ENCODE results near the gene GSTM3.
"Not testable (repeated sequence)": the region's sequence is repeated elsewhere in the genome, so short reads cannot be mapped to it uniquely, and the experiment has no call there.

GSTM3 gene

GRCh38 chr1:109771712-109772657 is 31.1 kb upstream of the GSTM3 start:
- H3K4me3 ChIP-seq (ENCODE audit: control insufficient read depth, low read depth, low read length), result no peak overlapping the region
- TF ChIP-seq CTCF (IDR thresholded peaks at IDR 0.05; ENCODE audit: control insufficient read depth, insufficient read depth, low read depth, low read length, missing control alignments), result no peak
- DNase-seq (ENCODE audit: low read depth), result no peak

- TF ChIP-seq CTCF (IDR thresholded peaks at IDR 0.05; ENCODE audit: control insufficient read depth, insufficient read depth, low read depth, low read length, missing control alignments), result no peak
- H3K4me3 ChIP-seq (ENCODE audit: control insufficient read depth, low read depth, low read length), result no peak overlapping the region
- DNase-seq (ENCODE audit: low read depth), result no peak
Observed at GRCh38 chr1:109770331-109771095, 29.7 kb upstream of the GSTM3 start.

DNA sequence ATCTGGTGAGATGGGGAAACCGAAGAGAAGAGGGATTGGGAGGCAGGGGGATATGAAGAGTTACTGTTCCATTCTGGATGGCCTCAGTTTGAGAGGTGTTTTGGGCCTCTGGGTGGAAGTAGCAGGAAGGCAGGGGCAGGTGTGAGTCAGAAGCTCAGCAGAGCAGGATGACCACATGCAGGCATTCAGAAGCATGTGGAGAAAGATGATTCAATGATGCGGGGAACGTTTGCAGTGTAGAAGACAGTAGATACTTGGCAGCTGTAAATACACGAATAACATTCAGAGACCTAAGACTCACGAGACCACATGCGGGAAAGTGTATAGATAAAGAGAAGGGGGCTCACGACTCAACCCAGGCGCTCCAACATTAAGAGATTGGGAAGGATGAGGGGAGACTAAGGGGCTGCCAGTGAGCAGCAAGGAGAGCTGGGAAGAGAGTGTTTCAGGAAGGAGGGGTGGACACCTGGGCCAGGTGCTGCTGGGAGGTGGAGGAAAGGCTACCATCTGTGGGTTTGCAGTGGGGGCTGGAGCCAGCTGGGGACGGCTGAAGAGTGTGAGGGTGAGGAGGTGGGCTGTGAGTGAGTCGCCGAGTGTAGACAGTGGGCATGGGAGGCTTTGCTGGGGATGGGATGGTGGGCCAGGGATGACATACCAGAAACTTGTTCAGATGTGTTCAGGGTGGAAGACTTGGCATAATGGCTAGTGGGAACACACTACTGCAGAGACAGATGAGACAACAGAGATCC is 28.7 kb upstream of the GSTM3 start:
- no peak overlapping the region for H3K4me3 ChIP-seq (ENCODE audit: control insufficient read depth, low read depth, low read length)
- DNase-seq (ENCODE audit: low read depth), result no peak
- TF ChIP-seq CTCF (IDR thresholded peaks at IDR 0.05; ENCODE audit: control insufficient read depth, insufficient read depth, low read depth, low read length, missing control alignments), result no peak

GRCh38 chr1:109768820-109769219 is 28.0 kb upstream of the GSTM3 start:
- no peak for TF ChIP-seq CTCF (IDR thresholded peaks at IDR 0.05; ENCODE audit: control insufficient read depth, insufficient read depth, low read depth, low read length, missing control alignments)
- no peak overlapping the region for H3K4me3 ChIP-seq (ENCODE audit: control insufficient read depth, low read depth, low read length)
- DNase-seq (ENCODE audit: low read depth), result no peak

- no peak for TF ChIP-seq CTCF (IDR thresholded peaks at IDR 0.05; ENCODE audit: control insufficient read depth, insufficient read depth, low read depth, low read length, missing control alignments)
- DNase-seq (ENCODE audit: low read depth), result no peak
- no peak overlapping the region for H3K4me3 ChIP-seq (ENCODE audit: control insufficient read depth, low read depth, low read length)
Observed at GRCh38 chr1:109768335-109768650, 27.5 kb upstream of the GSTM3 start.

DNA sequence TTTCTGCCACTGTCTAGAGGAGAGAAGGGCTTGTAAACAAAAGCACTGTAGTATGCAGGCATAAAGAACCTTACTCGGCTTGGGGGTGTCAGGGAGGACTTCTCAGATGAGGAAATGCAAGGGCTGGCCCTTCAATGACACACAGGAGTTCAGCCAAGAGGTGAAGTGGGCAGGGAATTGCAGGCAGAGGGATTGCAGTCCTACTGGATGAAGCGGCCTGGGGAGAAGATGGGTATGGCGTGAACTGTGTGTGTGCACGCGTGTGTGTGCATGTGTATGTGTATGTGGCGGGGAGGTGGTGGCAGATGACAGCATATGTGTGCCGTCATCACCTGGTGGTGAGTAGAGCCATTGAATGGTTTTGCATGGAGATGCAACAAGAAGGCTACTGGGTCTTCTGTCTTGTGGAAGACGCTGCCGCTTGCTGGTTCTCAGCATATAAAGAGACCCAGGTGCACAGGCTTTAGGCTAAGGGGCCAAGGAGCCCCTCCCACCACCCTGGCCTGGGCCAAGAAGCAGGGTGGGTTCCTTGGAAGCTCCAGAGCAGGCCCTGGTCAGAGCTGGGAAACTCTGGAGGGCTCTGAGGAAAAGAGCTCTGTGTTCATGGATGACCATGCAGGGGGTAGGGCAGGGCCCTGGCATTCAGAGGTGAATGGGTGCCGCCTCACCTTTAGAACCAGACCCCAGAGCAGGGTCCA is 26.9 kb upstream of the GSTM3 start:
- no peak for TF ChIP-seq CTCF (IDR thresholded peaks at IDR 0.05; ENCODE audit: control insufficient read depth, insufficient read depth, low read depth, low read length, missing control alignments)
- no peak overlapping the region for H3K4me3 ChIP-seq (ENCODE audit: control insufficient read depth, low read depth, low read length)
- no peak for DNase-seq (ENCODE audit: low read depth)

GRCh38 chr1:109766991-109767636 is 26.3 kb upstream of the GSTM3 start:
- not testable (repeated sequence) for H3K4me3 ChIP-seq (ENCODE audit: control insufficient read depth, low read depth, low read length); DNase-seq (ENCODE audit: low read depth)
